Sigmoid colon (tissue), 7 donors: Measurements from ENCODE around the gene PAK3. TPM values are rescaled to one million over a fixed set of nuclear protein-coding genes. Genes with fewer than 3 reads are reported as not detected.
A peak's percentile ranks its signal among the peaks of the same experiment; 100 is the strongest.

Experiments
- DNase-seq: peaks from one replicate; pipeline ENCODE4 v3.0.0-alpha.2; 2019
- H3K27ac ChIP-seq, 4 donors: fragments of 200-600 bp; sonication (generic); one replicate each; pipeline ENCODE4 v1.5.1; 2016 to 2019; ENCODE audit warnings: mild to moderate bottlenecking in 1 of 4
- H3K27me3 ChIP-seq, 3 donors: fragments of 200-600 bp; sonication (generic); one replicate each; pipeline ENCODE4 v1.5.1; 2019; ENCODE audit warnings: mild to moderate bottlenecking in 1 of 3
- H3K36me3 ChIP-seq, 4 donors: fragments of 200-600 bp; sonication (generic); one replicate each; pipeline ENCODE4 v1.5.1; 2016 to 2019
- H3K4me1 ChIP-seq, 4 donors: fragments of 200-600 bp; sonication (generic); one replicate each; pipeline ENCODE4 v1.5.1; 2017 to 2019
- H3K4me3 ChIP-seq, 4 donors: fragments of 200-600 bp; sonication (generic); one replicate each; pipeline ENCODE4 v1.5.1; 2017 to 2019; ENCODE audit warnings: mild to moderate bottlenecking in 2 of 4, moderate library complexity in 1 of 4
- H3K9me3 ChIP-seq, 4 donors: fragments of 200-600 bp in 3 of 4; sonication (generic) in 3 of 4; one replicate each; pipeline versions ENCODE4 v1.5.1 to v1.6.1; 2013 to 2019
- CTCF ChIP-seq, 4 experiments: fragments of 450-650 bp in 3 of 4; fragments of 200-600 bp in 1 of 4; IDR thresholded peaks; one replicate each; pipeline ENCODE4 v1.5.1; 2016 to 2019; ENCODE audit warnings: antibody characterized with exemption in 4 of 4, mild to moderate bottlenecking in 3 of 4, moderate library complexity in 2 of 4
- EP300 ChIP-seq, 4 donors: sonication (generic); formaldehyde crosslinking; IDR thresholded peaks; one replicate each; pipeline ENCODE4 v1.6.1; 2017; ENCODE audit warnings: antibody characterized with exemption in 4 of 4
- POLR2A ChIP-seq, 2 donors: fragments of 450-650 bp; IDR thresholded peaks; one replicate each; pipeline ENCODE4 v1.6.1; 2016; ENCODE audit warnings: antibody characterized with exemption in 2 of 2, mild to moderate bottlenecking in 2 of 2, moderate library complexity in 2 of 2
- POLR2AphosphoS5 ChIP-seq, 4 donors: sonication (generic); formaldehyde crosslinking; IDR thresholded peaks; one replicate each; pipeline ENCODE4 v1.6.1; 2017; ENCODE audit warnings: antibody characterized with exemption in 4 of 4
- WGBS, 2 donors: extraction: QIAGEN DNeasy Blood & Tissue Kit; methylation state at CpG; one replicate each; pipeline ENCODE4 v1.1.7; 2013; 5-methylcytosine and 5-hydroxymethylcytosine counted together
- intact Hi-C: fragments of 100-400 bp; cut with DNase I; formaldehyde crosslinking; loops from one replicate; pipeline ENCODE4 v1.15.1; 2023
- polyA plus RNA-seq, 3 donors: library from polyadenylated mRNA; stranded (reverse); fragments of 200-250 nt; gene quantifications; one replicate each; pipeline ENCODE4 v1.2.3, GENCODE V29; 2013
- small RNA-seq, 3 donors: library from RNA; depleted of rRNA; stranded (forward); fragments of <200 nt; gene quantifications; one replicate each; pipeline ENCODE3, GENCODE V24; 2016
- total RNA-seq, 4 donors: library from RNA; depleted of rRNA; stranded (reverse); fragments of >200 nt; gene quantifications; one replicate each; pipeline ENCODE4 v1.1.0, GENCODE V29; 2016
- donor health status: healthy with polysubstance abuse.
- donor health status: Bipolar disorder and iron deficiency.
- donor health status: healthy.

The PAK3 gene
- total and polyA plus RNA-seq, 7 donors, result under 0.01 to 1.5 (median 1.2) TPM; not detected in 1

- TF ChIP-seq CTCF (IDR thresholded peaks at IDR 0.05) (no peak), POLR2A (IDR thresholded peaks at IDR 0.05) (no peak), POLR2AphosphoS5 (IDR thresholded peaks at IDR 0.05) (no peak), EP300 (IDR thresholded peaks at IDR 0.05) (no peak)
- no peak for DNase-seq
- intact Hi-C loops, result no loop called here
- 70 to 90% methylated on average over 2 of the region's 2 CpGs for WGBS, 2 donors
- Histone ChIP-seq H3K4me1 (no peaks in the 10 kb centered on the region), H3K27me3 (no peaks in the 10 kb centered on the region), H3K36me3 (no peaks in the 10 kb centered on the region), H3K9me3 (no peaks in the 10 kb centered on the region), H3K4me3 (no peak overlapping the region), H3K27ac (no peak overlapping the region)
These were observed 168.4 kb downstream of the PAK3 start for GRCh38 chrX:111264385-111264784.

- no peak for DNase-seq
- intact Hi-C loops, result no loop called here
These were observed 169.5 kb downstream of the PAK3 start for GRCh38 chrX:111265486-111265885.

GRCh38 chrX:111268506-111268905, 172.5 kb downstream of the PAK3 start:
- Histone ChIP-seq H3K4me1 (no peaks in the 10 kb centered on the region), H3K27me3 (no peaks in the 10 kb centered on the region), H3K4me3 (no peak overlapping the region), H3K9me3 (no peaks in the 10 kb centered on the region), H3K27ac (no peak overlapping the region), H3K36me3 (no peaks in the 10 kb centered on the region)
- no peak for DNase-seq
- intact Hi-C loops, result no loop called here
- TF ChIP-seq EP300 (IDR thresholded peaks at IDR 0.05), result no peak
- no peak for TF ChIP-seq CTCF (IDR thresholded peaks at IDR 0.05)
- TF ChIP-seq POLR2A (IDR thresholded peaks at IDR 0.05), result no peak
- no peak for TF ChIP-seq POLR2AphosphoS5 (IDR thresholded peaks at IDR 0.05)
- 38 to 43% methylated on average over 2 of the region's 2 CpGs for WGBS, 2 donors

More at GRCh38 chrX:111265486-111265885, 169.5 kb downstream of the PAK3 start:
- H3K4me1 ChIP-seq, result no peaks in the 10 kb centered on the region
- 45 to 75% methylated on average over 2 of the region's 2 CpGs for WGBS, 2 donors
- H3K9me3 ChIP-seq, result no peaks in the 10 kb centered on the region
- no peaks in the 10 kb centered on the region for H3K27me3 ChIP-seq
- H3K27ac ChIP-seq, result no peak overlapping the region
- H3K4me3 ChIP-seq, result no peak overlapping the region
- no peak for TF ChIP-seq POLR2AphosphoS5 (IDR thresholded peaks at IDR 0.05)
- TF ChIP-seq CTCF (IDR thresholded peaks at IDR 0.05), result no peak
- TF ChIP-seq EP300 (IDR thresholded peaks at IDR 0.05), result no peak
- TF ChIP-seq POLR2A (IDR thresholded peaks at IDR 0.05), result no peak
- H3K36me3 ChIP-seq, result no peaks in the 10 kb centered on the region

GRCh38 chrX:111270339-111270738, 174.3 kb downstream of the PAK3 start, which contains the start of gene CAPN6:
TSS of gene CAPN6 (minus strand) at chrX:111270483. CDS start at chrX:111263936, 6,547 bp downstream.
- Histone ChIP-seq H3K4me3 (peak within 1 kb of the TSS in 1 of 4 donors; percentile 3), H3K4me1 (no peaks in the 10 kb centered on the region), H3K36me3 (no peaks in the 10 kb centered on the region), H3K27me3 (peaks cover 0 to 3% (median 0%) of the 10 kb centered on the region in 3 donors), H3K9me3 (no peaks in the 10 kb centered on the region), H3K27ac (no peak within 1 kb of the TSS)
- WGBS, 2 donors, result 13 to 50% methylated on average over 8 of the region's 8 CpGs
- intact Hi-C loops, result no loop called here
- no peak for DNase-seq
- TF ChIP-seq POLR2AphosphoS5 (IDR thresholded peaks at IDR 0.05) (no peak), POLR2A (IDR thresholded peaks at IDR 0.05) (no peak), EP300 (IDR thresholded peaks at IDR 0.05) (no peak)

Small RNA genes within 50 kb of the gene (small RNA-seq; reads per million reads assigned to genes)
- gene FCF1P4, result 0 reads per million in 3 donors

Other genes starting within 250 kb of the PAK3 start
- 1 to 10 TPM in 2 of 4 donors, under 1 TPM in 2; 0.81 to 2.8 (median 1.6) TPM for gene CAPN6, start 174.3 kb downstream of the PAK3 start, total RNA-seq
- gene CAPN6, start 174.3 kb downstream of the PAK3 start, polyA plus RNA-seq, result 1 to 10 TPM in 2 of 3 donors, under 1 TPM in 1; 0.92 to 2.1 (median 1.2) TPM